Measurements from ENCODE around the gene PREX1.
"Not testable (repeated sequence)": the region's sequence is repeated elsewhere in the genome, so short reads cannot be mapped to it uniquely, and the experiment has no call there.

The PREX1 gene

DNA sequence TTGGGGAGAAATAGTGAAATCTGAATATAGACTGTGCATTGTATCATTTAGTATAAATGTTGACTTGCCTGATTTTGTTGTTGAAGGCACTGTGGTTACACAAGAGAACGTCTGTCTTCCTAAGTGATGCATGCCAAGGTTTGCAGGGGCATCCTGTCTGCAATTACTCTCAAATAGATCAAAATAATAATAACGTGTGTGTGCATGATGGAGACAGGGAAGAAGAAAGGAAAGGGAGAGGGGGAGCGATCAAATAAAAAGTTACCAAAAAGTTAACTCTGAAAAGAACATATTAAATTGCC lies 14.4 kb downstream of the PREX1 start:
- Histone ChIP-seq H3K4me2 (no peak overlapping the region), H3K4me1 (ENCODE audit: low read depth, poor library complexity, severe bottlenecking) (no peaks in the 10 kb centered on the region), H3K4me3 (IDR thresholded peaks at IDR 0.05; ENCODE audit: insufficient read depth, low read depth, low read length) (no peak overlapping the region), H3K27ac (no peak overlapping the region), H3K27me3 (ENCODE audit: insufficient read depth, low read depth) (no peaks in the 10 kb centered on the region), H4K20me1 (ENCODE audit: insufficient read depth) (no peaks in the 10 kb centered on the region), H2AFZ (ENCODE audit: low read depth) (no peak overlapping the region), H3K9ac (no peak overlapping the region), H3K36me3 (ENCODE audit: insufficient read depth) (no peaks in the 10 kb centered on the region), H3K79me2 (ENCODE audit: insufficient read depth, low read depth) (no peaks in the 10 kb centered on the region)
- TF ChIP-seq, protein P1, sequence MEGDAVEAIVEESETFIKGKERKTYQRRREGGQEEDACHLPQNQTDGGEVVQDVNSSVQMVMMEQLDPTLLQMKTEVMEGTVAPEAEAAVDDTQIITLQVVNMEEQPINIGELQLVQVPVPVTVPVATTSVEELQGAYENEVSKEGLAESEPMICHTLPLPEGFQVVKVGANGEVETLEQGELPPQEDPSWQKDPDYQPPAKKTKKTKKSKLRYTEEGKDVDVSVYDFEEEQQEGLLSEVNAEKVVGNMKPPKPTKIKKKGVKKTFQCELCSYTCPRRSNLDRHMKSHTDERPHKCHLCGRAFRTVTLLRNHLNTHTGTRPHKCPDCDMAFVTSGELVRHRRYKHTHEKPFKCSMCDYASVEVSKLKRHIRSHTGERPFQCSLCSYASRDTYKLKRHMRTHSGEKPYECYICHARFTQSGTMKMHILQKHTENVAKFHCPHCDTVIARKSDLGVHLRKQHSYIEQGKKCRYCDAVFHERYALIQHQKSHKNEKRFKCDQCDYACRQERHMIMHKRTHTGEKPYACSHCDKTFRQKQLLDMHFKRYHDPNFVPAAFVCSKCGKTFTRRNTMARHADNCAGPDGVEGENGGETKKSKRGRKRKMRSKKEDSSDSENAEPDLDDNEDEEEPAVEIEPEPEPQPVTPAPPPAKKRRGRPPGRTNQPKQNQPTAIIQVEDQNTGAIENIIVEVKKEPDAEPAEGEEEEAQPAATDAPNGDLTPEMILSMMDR (conservative IDR thresholded peaks at IDR 0.05; ENCODE audit: low read depth, low read length) = no peak

DNA sequence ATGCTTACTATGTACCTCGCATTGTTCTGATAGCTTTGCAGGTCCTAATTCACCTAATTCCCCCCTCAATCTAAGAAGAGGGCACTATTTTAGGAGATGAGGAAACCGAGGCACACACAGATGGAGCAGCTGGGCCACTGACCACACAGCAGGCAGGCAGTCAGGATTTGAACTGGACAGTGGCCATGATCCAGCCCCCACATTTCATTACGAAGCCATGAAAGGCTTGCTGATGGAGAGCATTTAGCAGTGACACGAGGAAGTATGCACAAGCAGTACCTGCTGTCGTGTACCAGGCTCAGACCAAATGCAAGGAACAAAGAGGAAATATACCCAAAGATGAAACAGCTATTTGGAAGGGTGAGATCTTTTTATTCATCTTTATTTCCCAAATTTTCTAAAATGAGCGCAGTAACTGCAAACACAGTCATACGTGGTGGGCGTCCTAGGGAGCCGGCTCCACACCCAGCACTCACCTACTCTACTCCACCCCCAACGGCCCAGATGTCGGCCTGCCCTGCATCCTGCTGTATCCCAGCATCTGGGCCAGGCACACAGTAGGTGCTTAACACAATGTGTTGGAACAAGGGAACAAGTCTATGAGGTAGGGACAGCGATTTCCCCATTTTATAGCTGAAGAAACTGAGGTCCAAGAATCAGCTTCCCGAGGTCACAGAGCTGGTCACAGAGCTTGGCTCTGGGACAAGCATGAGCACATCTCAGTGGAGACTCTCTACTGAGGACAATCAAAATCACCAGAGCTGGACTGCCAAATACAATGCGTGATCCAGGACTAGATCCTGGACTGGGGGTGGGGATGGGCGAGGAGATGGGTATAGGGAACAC lies 15.0 kb downstream of the PREX1 start:
- H3K4me3 ChIP-seq (IDR thresholded peaks at IDR 0.05; ENCODE audit: insufficient read depth, low read depth, low read length) = no peak overlapping the region
- H3K9ac ChIP-seq = no peak overlapping the region
- no peak overlapping the region for H3K27ac ChIP-seq
- TF ChIP-seq, protein P1 (conservative IDR thresholded peaks at IDR 0.05; ENCODE audit: low read depth, low read length) = no peak
- no peaks in the 10 kb centered on the region for H4K20me1 ChIP-seq (ENCODE audit: insufficient read depth)
- no peak overlapping the region for H2AFZ ChIP-seq (ENCODE audit: low read depth)
- no peaks in the 10 kb centered on the region for H3K27me3 ChIP-seq (ENCODE audit: insufficient read depth, low read depth)
- H3K4me1 ChIP-seq (ENCODE audit: low read depth, poor library complexity, severe bottlenecking) = no peaks in the 10 kb centered on the region
- no peaks in the 10 kb centered on the region for H3K36me3 ChIP-seq (ENCODE audit: insufficient read depth)
- H3K79me2 ChIP-seq (ENCODE audit: insufficient read depth, low read depth) = no peaks in the 10 kb centered on the region
- no peak overlapping the region for H3K4me2 ChIP-seq

DNA sequence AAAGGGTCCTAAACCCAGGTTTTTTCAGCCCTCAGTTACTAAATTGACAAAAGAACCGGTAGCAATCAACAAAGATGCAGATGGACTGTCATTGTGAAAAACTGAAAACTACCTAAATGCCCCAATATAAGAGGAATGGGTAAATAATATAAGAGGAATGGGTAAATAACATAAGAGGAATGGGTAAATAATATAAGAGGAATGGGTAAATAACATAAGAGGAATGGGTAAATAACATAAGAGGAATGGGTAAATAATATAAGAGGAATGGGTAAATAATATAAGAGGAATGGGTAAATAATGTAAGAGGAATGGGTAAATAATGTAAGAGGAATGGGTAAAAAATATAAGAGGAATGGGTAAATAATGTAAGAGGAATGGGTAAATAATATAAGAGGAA lies 15.7 kb downstream of the PREX1 start:
- not testable (repeated sequence) for H3K36me3 ChIP-seq (ENCODE audit: insufficient read depth)

DNA sequence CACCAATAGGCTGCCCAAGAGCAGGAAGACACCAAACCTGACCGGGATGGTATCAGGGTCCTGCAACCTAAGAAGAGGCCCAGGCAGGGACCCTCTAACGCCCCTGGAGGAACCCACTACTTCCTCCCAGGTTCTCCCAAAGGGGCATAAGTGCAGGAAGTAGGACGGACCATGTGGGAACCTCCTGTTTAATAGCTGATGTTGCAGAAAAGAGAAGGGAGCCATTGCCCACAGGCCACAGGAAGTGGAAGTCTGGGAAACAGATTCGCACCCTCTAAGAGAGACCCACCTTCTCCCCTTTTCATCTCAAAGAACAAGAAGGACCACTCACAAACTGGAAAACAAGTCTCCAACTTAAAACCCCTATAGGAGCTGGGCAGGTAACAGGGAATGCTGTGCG lies 18.1 kb downstream of the PREX1 start:
- no peaks in the 10 kb centered on the region for H3K4me1 ChIP-seq (ENCODE audit: low read depth, poor library complexity, severe bottlenecking)
- H3K27me3 ChIP-seq (ENCODE audit: insufficient read depth, low read depth) = peaks cover 6% of the 10 kb centered on the region; the same call in 1 of the 2 replicates
- no peak overlapping the region for H3K27ac ChIP-seq
- H4K20me1 ChIP-seq (ENCODE audit: insufficient read depth) = no peaks in the 10 kb centered on the region
- no peaks in the 10 kb centered on the region for H3K79me2 ChIP-seq (ENCODE audit: insufficient read depth, low read depth)
- H3K4me2 ChIP-seq = no peak overlapping the region
- no peaks in the 10 kb centered on the region for H3K36me3 ChIP-seq (ENCODE audit: insufficient read depth)
- TF ChIP-seq, protein P1 (conservative IDR thresholded peaks at IDR 0.05; ENCODE audit: low read depth, low read length) = no peak
- no peak overlapping the region for H2AFZ ChIP-seq (ENCODE audit: low read depth)
- no peak overlapping the region for H3K4me3 ChIP-seq (IDR thresholded peaks at IDR 0.05; ENCODE audit: insufficient read depth, low read depth, low read length)
- H3K9ac ChIP-seq = no peak overlapping the region

More for the DNA sequence above, 15.7 kb downstream of the PREX1 start:
- not testable (repeated sequence) for H4K20me1 ChIP-seq (ENCODE audit: insufficient read depth); H3K9ac ChIP-seq; H3K4me3 ChIP-seq (IDR thresholded peaks at IDR 0.05; ENCODE audit: insufficient read depth, low read depth, low read length); H3K4me2 ChIP-seq; H3K79me2 ChIP-seq (ENCODE audit: insufficient read depth, low read depth); H3K27me3 ChIP-seq (ENCODE audit: insufficient read depth, low read depth); H3K27ac ChIP-seq; H2AFZ ChIP-seq (ENCODE audit: low read depth); H3K4me1 ChIP-seq (ENCODE audit: low read depth, poor library complexity, severe bottlenecking)

DNA sequence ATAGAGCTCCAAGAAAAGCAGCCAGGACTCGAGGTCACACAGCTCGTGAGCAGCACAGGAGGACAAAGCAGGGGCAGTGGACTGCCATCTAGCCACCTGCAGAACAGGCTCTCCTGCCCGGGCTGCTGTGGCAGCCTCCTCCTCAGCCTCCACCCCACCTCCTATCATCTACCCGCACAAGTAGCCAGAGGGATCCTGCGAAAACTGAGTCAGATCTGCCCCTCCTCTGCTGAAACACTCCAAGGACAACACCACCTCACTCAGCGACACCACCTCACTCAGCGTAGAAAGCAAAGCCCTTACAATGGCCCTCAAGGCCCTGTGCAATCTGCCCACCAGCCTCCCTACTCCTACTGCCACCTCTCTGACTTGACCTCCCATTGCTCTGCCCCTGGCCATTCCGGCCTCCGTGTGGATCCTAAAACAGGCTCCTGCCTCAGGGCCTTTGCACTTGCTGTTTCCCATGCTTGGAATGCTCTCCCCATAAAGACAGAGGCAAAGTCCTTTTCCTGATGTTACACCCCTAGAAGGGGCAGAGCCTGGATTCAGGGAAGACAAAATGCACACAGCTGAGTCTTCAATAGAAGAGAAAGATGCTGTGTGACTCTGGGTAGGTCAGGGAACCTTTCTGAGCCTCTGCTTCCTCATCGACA lies 19.3 kb downstream of the PREX1 start:
- H3K27ac ChIP-seq = no peak overlapping the region
- H3K27me3 ChIP-seq (ENCODE audit: insufficient read depth, low read depth) = peaks cover 10% of the 10 kb centered on the region; the same call in 1 of the 2 replicates
- no peak overlapping the region for H3K9ac ChIP-seq
- TF ChIP-seq, protein P1 (conservative IDR thresholded peaks at IDR 0.05; ENCODE audit: low read depth, low read length) = no peak
- no peak overlapping the region for H3K4me2 ChIP-seq
- H3K36me3 ChIP-seq (ENCODE audit: insufficient read depth) = no peaks in the 10 kb centered on the region
- no peak overlapping the region for H2AFZ ChIP-seq (ENCODE audit: low read depth)
- no peaks in the 10 kb centered on the region for H3K4me1 ChIP-seq (ENCODE audit: low read depth, poor library complexity, severe bottlenecking)
- H3K4me3 ChIP-seq (IDR thresholded peaks at IDR 0.05; ENCODE audit: insufficient read depth, low read depth, low read length) = no peak overlapping the region
- H3K79me2 ChIP-seq (ENCODE audit: insufficient read depth, low read depth) = no peaks in the 10 kb centered on the region
- H4K20me1 ChIP-seq (ENCODE audit: insufficient read depth) = no peaks in the 10 kb centered on the region
